ENCODE measurements around the gene CCDC27. TPM values are rescaled to one million over a fixed set of nuclear protein-coding genes. Genes with fewer than 3 reads are reported as not detected.

The CCDC27 gene
- total RNA-seq, 1 experiment from 2014 or later, result not detected

DNA sequence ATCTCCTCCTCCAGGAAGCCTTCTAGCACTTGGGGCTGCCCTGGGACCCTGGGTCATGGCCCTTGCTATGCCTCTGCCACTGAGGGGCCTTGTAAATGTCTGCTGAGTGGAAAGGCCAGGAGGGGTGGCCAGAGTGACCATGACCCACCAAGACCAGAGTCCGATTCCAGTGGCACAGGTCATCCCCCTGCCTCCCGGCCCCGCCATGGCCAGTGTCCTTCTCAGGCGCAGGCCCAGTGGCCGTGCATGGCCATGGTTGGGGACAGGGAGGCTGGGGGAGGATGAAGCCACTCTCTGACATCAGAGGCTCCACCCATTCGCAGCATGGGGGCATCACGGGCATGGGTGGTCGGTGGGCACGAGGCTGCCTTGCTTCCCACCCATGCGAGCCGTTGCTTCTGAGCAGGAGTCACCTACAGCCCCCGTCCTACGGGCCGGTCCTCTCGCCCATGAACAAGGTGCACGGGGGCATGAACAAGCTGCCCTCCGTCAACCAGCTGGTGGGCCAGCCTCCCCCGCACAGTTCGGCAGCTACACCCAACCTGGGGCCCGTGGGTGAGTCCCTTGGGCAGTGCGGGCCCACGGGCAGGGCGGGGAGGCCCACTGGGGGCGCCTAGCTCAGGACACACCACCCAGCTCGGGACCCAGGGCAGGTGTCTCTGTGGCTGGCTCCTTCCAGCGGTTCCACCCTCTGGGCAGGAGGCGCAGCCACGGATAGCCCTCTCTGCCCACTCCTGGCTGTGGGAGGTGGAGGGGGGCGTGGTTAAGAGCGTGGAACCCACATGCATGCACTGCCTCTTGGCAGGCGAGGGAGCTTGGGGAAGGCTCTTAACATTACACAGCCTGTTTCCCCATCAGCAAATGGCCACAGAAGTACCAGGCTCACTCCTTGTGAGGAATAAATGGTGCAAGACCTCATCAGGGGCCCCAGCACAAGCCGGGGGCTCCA, 22.4 kb upstream of the CCDC27 start:
- Histone ChIP-seq H4K20me1 (ENCODE audit: insufficient read depth) (no peaks in the 10 kb centered on the region), H3K9me3 (ENCODE audit: control insufficient read depth in 1 of 2, insufficient read depth in 1 of 2, low read depth in 1 of 2, low read length in 2 of 2) (no peaks in the 10 kb centered on the region), H3K4me1 (ENCODE audit: control insufficient read depth in 1 of 2, insufficient read depth in 2 of 2, low read length in 2 of 2) (no peaks in the 10 kb centered on the region), H3K4me3 (replicated peaks in 1 of 2; ENCODE audit: low read depth in 1 of 2, low read length in 2 of 2) (no peak overlapping the region), H3K9ac (ENCODE audit: low read length) (no peak overlapping the region), H3K36me3 (ENCODE audit: control insufficient read depth in 1 of 2, insufficient read depth in 2 of 2, low read length in 2 of 2) (no peaks in the 10 kb centered on the region), H3K27ac (ENCODE audit: low read depth, low read length) (no peak overlapping the region), H3K4me2 (ENCODE audit: low read length) (no peak overlapping the region), H2AFZ (ENCODE audit: low read depth, low read length, poor library complexity, severe bottlenecking) (no peak overlapping the region), H3K27me3 (ENCODE audit: insufficient read depth, low read length) (no peaks in the 10 kb centered on the region), H3K9me2 (ENCODE audit: insufficient read depth) (no peaks in the 10 kb centered on the region), H3K79me2 (ENCODE audit: insufficient read depth, low read length) (no peaks in the 10 kb centered on the region)
- intact Hi-C loops (cut with micrococcal nuclease), result no loop called here
- CTCF ChIA-PET, result no interaction called here
- RAD21 ChIA-PET (ENCODE audit: low non-redundant PET in 1 of 2, low total read pairs in 2 of 2, uncharacterized antibody in 2 of 2, unreplicated experiment in 2 of 2), result no interaction called here
- POLR2A ChIA-PET, result no interaction called here
- no peak for ATAC-seq
- DNase-seq (ENCODE audit: low read depth, low spot score), result no peak
- BruUV-seq (replicated peaks), result no TSS peak
- TF ChIP-seq ZNF274 (IDR thresholded peaks at IDR 0.05; ENCODE audit: low read depth, low read length), result no peak
- TF ChIP-seq, protein P1, sequence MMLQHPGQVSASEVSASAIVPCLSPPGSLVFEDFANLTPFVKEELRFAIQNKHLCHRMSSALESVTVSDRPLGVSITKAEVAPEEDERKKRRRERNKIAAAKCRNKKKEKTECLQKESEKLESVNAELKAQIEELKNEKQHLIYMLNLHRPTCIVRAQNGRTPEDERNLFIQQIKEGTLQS (IDR thresholded peaks at IDR 0.05), result no peak
- no peak for TF ChIP-seq POLR2A (IDR thresholded peaks at IDR 0.05; ENCODE audit: borderline replicate concordance, extremely low read depth, insufficient read depth, insufficient read length)
- TF ChIP-seq, protein P2, sequence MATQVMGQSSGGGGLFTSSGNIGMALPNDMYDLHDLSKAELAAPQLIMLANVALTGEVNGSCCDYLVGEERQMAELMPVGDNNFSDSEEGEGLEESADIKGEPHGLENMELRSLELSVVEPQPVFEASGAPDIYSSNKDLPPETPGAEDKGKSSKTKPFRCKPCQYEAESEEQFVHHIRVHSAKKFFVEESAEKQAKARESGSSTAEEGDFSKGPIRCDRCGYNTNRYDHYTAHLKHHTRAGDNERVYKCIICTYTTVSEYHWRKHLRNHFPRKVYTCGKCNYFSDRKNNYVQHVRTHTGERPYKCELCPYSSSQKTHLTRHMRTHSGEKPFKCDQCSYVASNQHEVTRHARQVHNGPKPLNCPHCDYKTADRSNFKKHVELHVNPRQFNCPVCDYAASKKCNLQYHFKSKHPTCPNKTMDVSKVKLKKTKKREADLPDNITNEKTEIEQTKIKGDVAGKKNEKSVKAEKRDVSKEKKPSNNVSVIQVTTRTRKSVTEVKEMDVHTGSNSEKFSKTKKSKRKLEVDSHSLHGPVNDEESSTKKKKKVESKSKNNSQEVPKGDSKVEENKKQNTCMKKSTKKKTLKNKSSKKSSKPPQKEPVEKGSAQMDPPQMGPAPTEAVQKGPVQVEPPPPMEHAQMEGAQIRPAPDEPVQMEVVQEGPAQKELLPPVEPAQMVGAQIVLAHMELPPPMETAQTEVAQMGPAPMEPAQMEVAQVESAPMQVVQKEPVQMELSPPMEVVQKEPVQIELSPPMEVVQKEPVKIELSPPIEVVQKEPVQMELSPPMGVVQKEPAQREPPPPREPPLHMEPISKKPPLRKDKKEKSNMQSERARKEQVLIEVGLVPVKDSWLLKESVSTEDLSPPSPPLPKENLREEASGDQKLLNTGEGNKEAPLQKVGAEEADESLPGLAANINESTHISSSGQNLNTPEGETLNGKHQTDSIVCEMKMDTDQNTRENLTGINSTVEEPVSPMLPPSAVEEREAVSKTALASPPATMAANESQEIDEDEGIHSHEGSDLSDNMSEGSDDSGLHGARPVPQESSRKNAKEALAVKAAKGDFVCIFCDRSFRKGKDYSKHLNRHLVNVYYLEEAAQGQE (IDR thresholded peaks at IDR 0.05; ENCODE audit: low read depth), result no peak
- TF ChIP-seq, protein P3, sequence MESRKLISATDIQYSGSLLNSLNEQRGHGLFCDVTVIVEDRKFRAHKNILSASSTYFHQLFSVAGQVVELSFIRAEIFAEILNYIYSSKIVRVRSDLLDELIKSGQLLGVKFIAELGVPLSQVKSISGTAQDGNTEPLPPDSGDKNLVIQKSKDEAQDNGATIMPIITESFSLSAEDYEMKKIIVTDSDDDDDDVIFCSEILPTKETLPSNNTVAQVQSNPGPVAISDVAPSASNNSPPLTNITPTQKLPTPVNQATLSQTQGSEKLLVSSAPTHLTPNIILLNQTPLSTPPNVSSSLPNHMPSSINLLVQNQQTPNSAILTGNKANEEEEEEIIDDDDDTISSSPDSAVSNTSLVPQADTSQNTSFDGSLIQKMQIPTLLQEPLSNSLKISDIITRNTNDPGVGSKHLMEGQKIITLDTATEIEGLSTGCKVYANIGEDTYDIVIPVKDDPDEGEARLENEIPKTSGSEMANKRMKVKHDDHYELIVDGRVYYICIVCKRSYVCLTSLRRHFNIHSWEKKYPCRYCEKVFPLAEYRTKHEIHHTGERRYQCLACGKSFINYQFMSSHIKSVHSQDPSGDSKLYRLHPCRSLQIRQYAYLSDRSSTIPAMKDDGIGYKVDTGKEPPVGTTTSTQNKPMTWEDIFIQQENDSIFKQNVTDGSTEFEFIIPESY (IDR thresholded peaks at IDR 0.05; ENCODE audit: extremely low read depth, insufficient replicate concordance, low read length), result no peak
- no peak for TF ChIP-seq POLR2AphosphoS5 (IDR thresholded peaks at IDR 0.05; ENCODE audit: low read depth, low read length)
- TF ChIP-seq JUND (IDR thresholded peaks at IDR 0.05), result no peak
- TF ChIP-seq ELF1 (IDR thresholded peaks at IDR 0.05; ENCODE audit: borderline replicate concordance, low read depth), result no peak
- TF ChIP-seq, protein P4, sequence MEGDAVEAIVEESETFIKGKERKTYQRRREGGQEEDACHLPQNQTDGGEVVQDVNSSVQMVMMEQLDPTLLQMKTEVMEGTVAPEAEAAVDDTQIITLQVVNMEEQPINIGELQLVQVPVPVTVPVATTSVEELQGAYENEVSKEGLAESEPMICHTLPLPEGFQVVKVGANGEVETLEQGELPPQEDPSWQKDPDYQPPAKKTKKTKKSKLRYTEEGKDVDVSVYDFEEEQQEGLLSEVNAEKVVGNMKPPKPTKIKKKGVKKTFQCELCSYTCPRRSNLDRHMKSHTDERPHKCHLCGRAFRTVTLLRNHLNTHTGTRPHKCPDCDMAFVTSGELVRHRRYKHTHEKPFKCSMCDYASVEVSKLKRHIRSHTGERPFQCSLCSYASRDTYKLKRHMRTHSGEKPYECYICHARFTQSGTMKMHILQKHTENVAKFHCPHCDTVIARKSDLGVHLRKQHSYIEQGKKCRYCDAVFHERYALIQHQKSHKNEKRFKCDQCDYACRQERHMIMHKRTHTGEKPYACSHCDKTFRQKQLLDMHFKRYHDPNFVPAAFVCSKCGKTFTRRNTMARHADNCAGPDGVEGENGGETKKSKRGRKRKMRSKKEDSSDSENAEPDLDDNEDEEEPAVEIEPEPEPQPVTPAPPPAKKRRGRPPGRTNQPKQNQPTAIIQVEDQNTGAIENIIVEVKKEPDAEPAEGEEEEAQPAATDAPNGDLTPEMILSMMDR (IDR thresholded peaks at IDR 0.05 in 2 of 3, conservative IDR thresholded peaks at IDR 0.05 in 1 of 3; ENCODE audit: borderline replicate concordance in 1 of 3, insufficient read depth in 1 of 3, low read depth in 2 of 3, low read length in 2 of 3), result no peak

All from HCT116 (cell line).